HepG2 (cell line): ENCODE results near the gene EPB41L1. TPM values are rescaled to one million over a fixed set of nuclear protein-coding genes. Genes with fewer than 3 reads are reported as not detected.

Experiments
- CCAR2 ChIP-seq: fragments of 200-400 bp; formaldehyde crosslinking; optimal IDR thresholded peaks from 2 replicates; pipeline ENCODE3; 2018; ENCODE audit warnings: low read depth, mild to moderate bottlenecking, low read length, moderate library complexity
- DDIT3 ChIP-seq: sonication (generic); formaldehyde crosslinking; IDR thresholded peaks from 2 replicates; pipeline ENCODE4 v1.4.0; 2020; ENCODE audit warnings: mild to moderate bottlenecking, missing genetic modification reagents
- HIC2 ChIP-seq: sonication (generic); formaldehyde crosslinking; IDR thresholded peaks from 2 replicates; pipeline ENCODE4 v1.9.0; 2022; ENCODE audit warnings: low read depth, missing genetic modification reagents
- JUND ChIP-seq: sonication (generic); formaldehyde crosslinking; IDR thresholded peaks from 2 replicates; pipeline ENCODE4 v1.8.0; 2022; ENCODE audit warnings: mild to moderate bottlenecking, missing genetic modification reagents
- MAX ChIP-seq: IDR thresholded peaks from 2 replicates; pipeline ENCODE4 v1.6.1; 2012; ENCODE audit warnings: inconsistent platforms
- MEIS2 ChIP-seq: sonication (generic); formaldehyde crosslinking; IDR thresholded peaks from 2 replicates; pipeline ENCODE4 v1.9.0; 2021; ENCODE audit warnings: mild to moderate bottlenecking, missing genetic modification reagents
- NBN ChIP-seq: fragments of 450-650 bp; conservative IDR thresholded peaks from 2 replicates; pipeline ENCODE4 v1.6.1; 2017
- PAXIP1 ChIP-seq: sonication (generic); formaldehyde crosslinking; conservative IDR thresholded peaks from 2 replicates; pipeline ENCODE4 v1.4.0; 2020; ENCODE audit warnings: mild to moderate bottlenecking, missing genetic modification reagents, moderate library complexity
- SKIL ChIP-seq: sonication (generic); formaldehyde crosslinking; IDR thresholded peaks from 2 replicates; pipeline ENCODE4 v1.8.0; 2022; ENCODE audit warnings: missing genetic modification reagents, mild to moderate bottlenecking, moderate library complexity, borderline replicate concordance
- TBL1XR1 ChIP-seq: fragments of 150-350 bp; IDR thresholded peaks from 2 replicates; pipeline ENCODE4 v1.6.1; 2014; ENCODE audit warnings: borderline replicate concordance, low read length; ENCODE audit not compliant: partially characterized antibody
- TRIM24 ChIP-seq: sonication (generic); formaldehyde crosslinking; IDR thresholded peaks from 2 replicates; pipeline ENCODE4 v1.8.0; 2022; ENCODE audit warnings: mild to moderate bottlenecking, missing genetic modification reagents
- ZBTB14 ChIP-seq: sonication (generic); formaldehyde crosslinking; IDR thresholded peaks from 2 replicates; pipeline ENCODE4 v1.4.0; 2020; ENCODE audit warnings: missing genetic modification reagents
- ZFYVE20 ChIP-seq: sonication (generic); formaldehyde crosslinking; IDR thresholded peaks from 2 replicates; pipeline ENCODE4 v1.8.0; 2023; ENCODE audit warnings: low read depth, mild to moderate bottlenecking, moderate library complexity, missing genetic modification reagents, borderline replicate concordance
- ZNF484 ChIP-seq: sonication (generic); formaldehyde crosslinking; IDR thresholded peaks from 2 replicates; pipeline ENCODE4 v1.5.1; 2020; ENCODE audit warnings: mild to moderate bottlenecking, low read depth, missing genetic modification reagents, borderline replicate concordance
- ZNF691 ChIP-seq: sonication (generic); formaldehyde crosslinking; IDR thresholded peaks from 2 replicates; pipeline ENCODE4 v1.4.0; 2020; ENCODE audit warnings: missing genetic modification reagents, low read depth, mild to moderate bottlenecking, borderline replicate concordance
- ZSCAN9 ChIP-seq: IDR thresholded peaks from 2 replicates; pipeline ENCODE4 v1.6.1; 2016; ENCODE audit warnings: borderline replicate concordance
- polyA plus RNA-seq, 8 experiments: library from polyadenylated mRNA; depleted of rRNA in 3 of 8; stranded (reverse) in 7 of 8; unstranded in 1 of 8; fragments of >200 nt; fragmentation: Illumina TruSeq in 4 of 8; extraction: Trizol in 4 of 8; gene quantifications; 2 replicates each; pipeline versions ENCODE4 v1.2.1 to v1.2.3, GENCODE V29; 2011 to 2016; ENCODE audit warnings: low read depth in 4 of 8, missing spikeins in 1 of 8, mixed read lengths in 1 of 8; ENCODE audit not compliant: insufficient read depth in 1 of 8
- total RNA-seq, 5 experiments: library from RNA; depleted of rRNA; stranded (reverse); fragments of >200 nt; fragmentation: Illumina TruSeq; extraction: Trizol; gene quantifications; 2 replicates each; pipeline ENCODE4 v1.2.3, GENCODE V29; 2016; ENCODE audit warnings: low read depth in 1 of 5

EPB41L1 gene
- total and polyA plus RNA-seq, 2 of the 13 experiments (the other 11 are each of a cell fraction or from before 2014, with no cell fraction given): 16.7 to 39.0 TPM

- peak; percentile 91 for TF ChIP-seq ZNF691
- TF ChIP-seq JUND: no peak
- no peak for TF ChIP-seq CCAR2
- no peak for TF ChIP-seq ZFYVE20 (CRISPR knock-in tag)
- TF ChIP-seq HIC2 (CRISPR knock-in tag): peak; percentile 61; the same call in 1 of the 2 replicates
- TF ChIP-seq ZSCAN9 (CRISPR knock-in tag): no peak
- TF ChIP-seq MEIS2: no peak; the same call in 1 of the 2 replicates
- TF ChIP-seq SKIL (CRISPR knock-in tag): no peak
- TF ChIP-seq ZNF484 (CRISPR knock-in tag): no peak
- no peak for TF ChIP-seq DDIT3 (CRISPR knock-in tag)
- TF ChIP-seq ZBTB14 (CRISPR knock-in tag): no peak
- peak; percentile 41 for TF ChIP-seq MAX
- no peak for TF ChIP-seq TRIM24 (CRISPR knock-in tag)
- TF ChIP-seq NBN: no peak
- no peak for TF ChIP-seq TBL1XR1
- 0 out of 2 replicates have a peak, but pooled peaks have one; percentile 64 for TF ChIP-seq PAXIP1 (CRISPR knock-in tag)
Measured at GRCh38 chr20:36153736-36154699, 522 bp upstream of the EPB41L1 start (continued).
